Left lung (tissue), 10 donors: ENCODE measurements around the gene LMOD1. TPM values are rescaled to one million over a fixed set of nuclear protein-coding genes. Genes with fewer than 3 reads are reported as not detected.
A peak's percentile ranks its signal among the peaks of the same experiment; 100 is the strongest.

ENCODE experiments used
- ATAC-seq: fragments of 200-7000 bp; cut with Tn5 transposase; one replicate; pipeline ENCODE4 v1.9.1; 2020; ENCODE audit warnings: moderate library complexity
- DNase-seq, 4 donors: peaks; one replicate each; pipeline ENCODE4 v3.0.0-alpha.2; 2013 to 2020
- H3K27ac ChIP-seq, 2 donors: fragments of 200-600 bp; sonication (generic) in 1 of 2; one replicate each; pipeline versions ENCODE4 v1.5.0 to v1.8.0; 2020 to 2021
- H3K27me3 ChIP-seq, 2 donors: fragments of 200-600 bp; sonication (generic) in 1 of 2; one replicate each; pipeline versions ENCODE4 v1.5.0 to v1.8.0; 2020 to 2021
- H3K36me3 ChIP-seq, 2 donors: fragments of 200-600 bp; sonication (generic) in 1 of 2; one replicate each; pipeline versions ENCODE4 v1.5.0 to v1.8.0; 2020 to 2021
- H3K4me1 ChIP-seq, 2 donors: fragments of 200-600 bp; one replicate each; pipeline ENCODE4 v1.8.0; 2021
- H3K4me3 ChIP-seq, 2 donors: fragments of 200-600 bp; sonication (generic) in 1 of 2; one replicate each; pipeline versions ENCODE4 v1.5.0 to v1.8.0; 2020 to 2021; ENCODE audit warnings: mild to moderate bottlenecking in 1 of 2
- H3K9me3 ChIP-seq, 2 donors: fragments of 200-600 bp; sonication (generic) in 1 of 2; one replicate each; pipeline versions ENCODE4 v1.5.0 to v1.8.0; 2020 to 2021
- CTCF ChIP-seq, 2 donors: fragments of 200-600 bp; sonication (generic) in 1 of 2; IDR thresholded peaks; one replicate each; pipeline versions ENCODE4 v1.5.0 to v1.8.0; 2021; ENCODE audit warnings: antibody characterized with exemption in 2 of 2
- intact Hi-C, 2 donors: fragments of 100-400 bp; cut with DNase I; formaldehyde crosslinking; loops; one replicate each; pipeline versions ENCODE4 v1.11.2 to v1.14.2; 2022
- polyA plus RNA-seq, 6 donors: library from polyadenylated mRNA; unstranded; fragments of 120-200 nt; gene quantifications; one replicate each; pipeline ENCODE4 v1.2.1, GENCODE V29; 2013; ENCODE audit not compliant: insufficient read length in 6 of 6
- total RNA-seq, 2 donors: library from RNA; stranded (reverse); fragmentation: NEBNext Ultra II Directional; extraction: Animal tissue kit (Norgen Biotek cat#: 25700); gene quantifications; one replicate each; pipeline ENCODE4 v1.2.1, GENCODE V29; 2021
- donor health status: DM: no; HTN: yes; CAD: no.
- donor health status: DM: no; HTN: no; CAD: no.

Gene LMOD1
- total and polyA plus RNA-seq, 8 donors = 3.3 to 20.8 (median 5.1) TPM

DNA sequence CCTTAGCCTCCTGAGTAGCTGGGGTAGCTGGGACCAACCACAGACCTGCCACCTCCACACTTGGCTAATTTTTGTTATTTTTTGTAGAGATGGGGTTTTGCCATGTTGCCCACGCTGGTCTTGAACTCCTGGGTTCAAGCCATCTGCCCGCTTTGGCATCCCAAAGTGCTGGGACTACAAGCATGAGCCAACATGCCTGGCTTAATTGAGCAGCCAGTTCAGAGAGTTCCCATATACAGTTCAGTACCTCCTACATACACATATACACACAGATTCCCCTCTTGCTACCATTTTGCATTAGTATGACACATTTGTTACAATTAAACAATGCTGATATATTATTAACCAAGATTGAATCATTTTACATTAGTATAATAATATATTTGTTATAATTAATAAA lies 39.0 kb upstream of the LMOD1 start:
- no peak for ATAC-seq
- no peaks in the 10 kb centered on the region for H3K9me3 ChIP-seq
- peaks cover 0 to 27% of the 10 kb centered on the region in 2 donors for H3K36me3 ChIP-seq
- H3K4me1 ChIP-seq = peaks cover 0 to 24% of the 10 kb centered on the region in 2 donors
- H3K27me3 ChIP-seq = no peaks in the 10 kb centered on the region
- TF ChIP-seq CTCF (IDR thresholded peaks at IDR 0.05) = no peak
- intact Hi-C loops = no loop called here
- DNase-seq = no peak
- no peak overlapping the region for H3K4me3 ChIP-seq
- H3K27ac ChIP-seq = no peak overlapping the region

DNA sequence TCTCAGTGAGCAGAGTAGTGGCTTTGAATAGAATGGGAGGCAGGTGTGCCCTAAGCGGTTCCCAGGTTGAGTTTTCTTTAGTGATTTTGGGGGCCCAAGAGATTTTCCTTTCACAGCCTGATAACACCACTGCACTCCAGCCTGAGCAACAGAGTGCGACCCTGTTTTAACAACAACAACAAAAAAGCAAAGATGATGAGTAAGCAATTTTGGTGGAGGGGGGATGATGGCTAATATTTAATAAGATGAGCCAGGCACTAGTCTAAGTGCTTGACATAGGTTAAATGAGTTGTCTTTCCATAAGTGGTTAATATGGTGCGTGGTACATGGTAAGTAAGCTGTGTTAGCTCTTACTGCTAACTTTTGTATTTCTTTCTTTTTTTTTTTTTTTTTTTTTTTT lies 38.1 kb upstream of the LMOD1 start:
- peaks cover 0 to 24% of the 10 kb centered on the region in 2 donors for H3K4me1 ChIP-seq
- intact Hi-C loops = no loop called here
- H3K36me3 ChIP-seq = peaks cover 0 to 18% of the 10 kb centered on the region in 2 donors
- ATAC-seq (no peak), DNase-seq (no peak)
- no peaks in the 10 kb centered on the region for H3K27me3 ChIP-seq
- H3K27ac ChIP-seq = no peak overlapping the region
- no peak overlapping the region for H3K4me3 ChIP-seq
- no peaks in the 10 kb centered on the region for H3K9me3 ChIP-seq
- TF ChIP-seq CTCF (IDR thresholded peaks at IDR 0.05) = no peak

- no peaks in the 10 kb centered on the region for H3K27me3 ChIP-seq
- peak overlapping the region; percentile 97 for H3K27ac ChIP-seq
- DNase-seq = no peak
- no peak for ATAC-seq
- H3K9me3 ChIP-seq = no peaks in the 10 kb centered on the region
- peaks cover 0 to 24% of the 10 kb centered on the region in 2 donors for H3K4me1 ChIP-seq
- peak in 1 of 2 donors; percentile 25 for TF ChIP-seq CTCF (IDR thresholded peaks at IDR 0.05)
- intact Hi-C loops = no loop called here
- H3K36me3 ChIP-seq = peaks cover 0 to 7% of the 10 kb centered on the region in 2 donors
- H3K4me3 ChIP-seq = peak overlapping the region; percentile 95 to 96
Measured at GRCh38 chr1:201983380-201983805, 37.0 kb upstream of the LMOD1 start.

DNA sequence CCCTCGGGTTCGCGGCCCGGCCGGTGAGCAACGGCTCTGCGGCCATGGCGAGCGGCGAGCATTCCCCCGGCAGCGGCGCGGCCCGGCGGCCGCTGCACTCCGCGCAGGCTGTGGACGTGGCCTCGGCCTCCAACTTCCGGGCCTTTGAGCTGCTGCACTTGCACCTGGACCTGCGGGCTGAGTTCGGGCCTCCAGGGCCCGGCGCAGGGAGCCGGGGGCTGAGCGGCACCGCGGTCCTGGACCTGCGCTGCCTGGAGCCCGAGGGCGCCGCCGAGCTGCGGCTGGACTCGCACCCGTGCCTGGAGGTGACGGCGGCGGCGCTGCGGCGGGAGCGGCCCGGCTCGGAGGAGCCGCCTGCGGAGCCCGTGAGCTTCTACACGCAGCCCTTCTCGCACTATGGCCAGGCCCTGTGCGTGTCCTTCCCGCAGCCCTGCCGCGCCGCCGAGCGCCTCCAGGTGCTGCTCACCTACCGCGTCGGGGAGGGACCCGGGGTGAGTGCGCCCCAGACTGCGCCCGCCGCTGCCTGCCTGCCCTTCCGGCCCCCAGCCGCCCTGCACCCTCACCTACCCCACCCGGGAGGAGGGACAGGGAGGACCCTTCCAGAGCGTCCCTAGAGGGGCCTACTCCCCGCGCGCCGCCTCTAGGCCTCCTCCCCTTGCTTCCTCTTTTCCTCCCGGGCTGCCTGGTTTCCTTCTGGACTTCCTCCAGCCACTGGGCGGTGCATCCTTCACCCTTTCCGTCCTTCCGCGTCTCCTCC lies 36.5 kb upstream of the LMOD1 start, which contains the start of gene RNPEP:
TSS of gene RNPEP (plus strand) at position 26 of the 757 bp plus-strand sequence. CDS start at position 45, 19 bp downstream.
- Histone ChIP-seq H3K9me3 (no peaks in the 10 kb centered on the region), H3K27ac (peak within 1 kb of the TSS; percentile 97), H3K4me3 (peak within 1 kb of the TSS; percentile 95 to 96), H3K27me3 (no peaks in the 10 kb centered on the region), H3K4me1 (peaks cover 0 to 24% of the 10 kb centered on the region in 2 donors), H3K36me3 (peaks cover 0 to 2% of the 10 kb centered on the region in 2 donors)
- intact Hi-C loops = no loop called here
- ATAC-seq = peak; percentile 90
- TF ChIP-seq CTCF (IDR thresholded peaks at IDR 0.05) = peak; percentile 12 to 48
- peak; percentile 67 to 90 (median 79) for DNase-seq

DNA sequence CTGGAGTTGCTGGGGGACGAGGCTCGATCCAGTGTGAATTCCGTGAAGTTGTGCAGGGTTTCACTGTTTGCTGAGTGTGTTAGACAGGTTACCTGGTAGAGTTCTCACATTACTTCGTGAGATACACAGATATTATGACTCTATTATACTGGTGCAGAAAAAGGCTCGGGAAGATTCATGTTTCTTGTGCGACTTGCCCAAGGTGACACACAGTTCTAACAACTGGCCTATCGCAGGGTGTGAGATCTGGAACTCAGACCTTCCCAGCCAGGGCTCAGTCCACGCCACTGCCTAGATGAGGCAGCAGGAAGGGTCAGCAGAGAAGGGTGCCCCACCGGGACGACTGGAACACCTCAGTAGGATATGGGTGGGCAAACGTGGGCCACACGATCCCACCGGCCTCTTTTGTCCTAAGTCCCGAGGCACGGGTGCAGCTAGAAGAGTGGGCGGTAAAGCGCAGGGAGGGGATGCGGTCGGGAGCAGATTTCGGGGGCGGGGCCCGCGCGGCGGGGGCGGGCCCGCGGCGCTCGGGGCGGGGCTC lies 35.8 kb upstream of the LMOD1 start:
- Histone ChIP-seq H3K9me3 (no peaks in the 10 kb centered on the region), H3K4me3 (peak overlapping the region; percentile 95 to 96), H3K27ac (peak overlapping the region; percentile 97), H3K36me3 (peaks cover 0 to 2% of the 10 kb centered on the region in 2 donors), H3K4me1 (peaks cover 0 to 24% of the 10 kb centered on the region in 2 donors), H3K27me3 (no peaks in the 10 kb centered on the region)
- DNase-seq (peak; percentile 55 to 96 (median 69)), ATAC-seq (no peak)
- no peak for TF ChIP-seq CTCF (IDR thresholded peaks at IDR 0.05)
- intact Hi-C loops = no loop called here
